ENCODE data around the gene PCDHGA1. TPM values are rescaled to one million over a fixed set of nuclear protein-coding genes. Genes with fewer than 3 reads are reported as not detected.

The PCDHGA1 gene
- total and polyA plus RNA-seq, 9 of the 15 experiments (the other 6 are each of a cell fraction or from before 2014, with no cell fraction given): 0.05 to 0.26 (median 0.18) TPM; not detected in 2

GRCh38 chr5:141517880-141518617 lies 187.7 kb downstream of the PCDHGA1 start:
- FAIRE-seq (no peak), ATAC-seq (no peak), DNase-seq (ENCODE audit: extremely low read depth in 1 of 4, low spot score in 3 of 4) (no peak)
- Histone ChIP-seq H3K9ac (ENCODE audit: insufficient read depth in 1 of 2, low read depth in 2 of 2, low read length in 2 of 2) (no peak overlapping the region), H3K4me1 (replicated peaks in 1 of 2; ENCODE audit: control insufficient read depth in 2 of 2, insufficient read depth in 2 of 2, low read length in 2 of 2) (peaks cover 6 to 7% of the 10 kb centered on the region in 2 experiments; a peak in 3 of 5 replicates), H2AFZ (ENCODE audit: low read depth, low read length) (no peak overlapping the region), H3K4me2 (ENCODE audit: insufficient read depth, low read length) (no peak overlapping the region), H3K79me2 (ENCODE audit: control insufficient read depth, insufficient read depth, low read length) (no peaks in the 10 kb centered on the region), H3K27ac (ENCODE audit: extremely low read depth, low read depth, low read length) (no peak overlapping the region), H3K27me3 (ENCODE audit: control insufficient read depth in 2 of 2, insufficient read depth in 2 of 2, low read length in 2 of 2) (no peaks in the 10 kb centered on the region), H3K4me3 (no peak overlapping the region), H3K9me3 (replicated peaks; ENCODE audit: control insufficient read depth, insufficient read depth, low read depth, low read length) (no peaks in the 10 kb centered on the region), H3K36me3 (ENCODE audit: control insufficient read depth, insufficient read depth, low read length) (peaks cover 97% of the 10 kb centered on the region), H4K20me1 (replicated peaks; ENCODE audit: control insufficient read depth, insufficient read depth, low read length) (no peaks in the 10 kb centered on the region), H3K9me1 (ENCODE audit: control insufficient read depth, insufficient read depth, low read length) (peaks cover 2% of the 10 kb centered on the region)
- BruUV-seq (replicated peaks): no TSS peak
- 86% methylated on average over 7 of the region's 11 CpGs for WGBS (ENCODE audit: insufficient coverage, low coverage, missing lambda C conversion rate)
- ChIA-PET POLR2A (interaction anchor here (0.7 to 1.1 kb wide), 2 partner anchors 12 to 163 kb away, joined by 3 to 5 read pairs; partner anchors contain the start of gene PCDHGA4), CTCF (ENCODE audit: low intra/inter-chr PET ratio) (no interaction called here)
- intact Hi-C loops (cut with micrococcal nuclease) (loop anchor here (10.0 kb wide), 1 partner anchor 283 kb away; no protein-coding TSS in a partner anchor), in situ Hi-C loops (cut with MboI) (no loop called here)
- TF ChIP-seq POLR2A (conservative IDR thresholded peaks at IDR 0.05) (no peak), BMI1 (IDR thresholded peaks at IDR 0.05; ENCODE audit: low read length) (no peak), JUN (IDR thresholded peaks at IDR 0.05; ENCODE audit: borderline replicate concordance, low read depth, low read length) (no peak), JUN (CRISPR knock-in tag; IDR thresholded peaks at IDR 0.05; ENCODE audit: borderline replicate concordance) (no peak), ZKSCAN3 (CRISPR knock-in tag; IDR thresholded peaks at IDR 0.05) (no peak), MAX (CRISPR knock-in tag; IDR thresholded peaks at IDR 0.05) (no peak), NCOA1 (IDR thresholded peaks at IDR 0.05; ENCODE audit: low read depth) (no peak), NCOA2 (IDR thresholded peaks at IDR 0.05; ENCODE audit: partially characterized antibody in 2 of 2) (no peak), USF1 (CRISPR knock-in tag; IDR thresholded peaks at IDR 0.05) (no peak), NCOR1 (IDR thresholded peaks at IDR 0.05) (no peak), EZH2 (IDR thresholded peaks at IDR 0.05; ENCODE audit: borderline replicate concordance, low read depth, low read length) (no peak), NELFE (IDR thresholded peaks at IDR 0.05; ENCODE audit: insufficient read depth, insufficient read length) (no peak), FIP1L1 (IDR thresholded peaks at IDR 0.05; ENCODE audit: low read depth, low read length, poor library complexity, severe bottlenecking) (no peak), JUND (IDR thresholded peaks at IDR 0.05; ENCODE audit: borderline replicate concordance, low read depth, low read length) (no peak), JUND (tag; IDR thresholded peaks at IDR 0.05; ENCODE audit: borderline replicate concordance, low read depth, low read length) (no peak), THRAP3 (IDR thresholded peaks at IDR 0.05; ENCODE audit: borderline replicate concordance) (no peak), PTRF (tag; IDR thresholded peaks at IDR 0.05) (no peak), POLR2B (IDR thresholded peaks at IDR 0.05; ENCODE audit: low read depth, partially characterized antibody) (no peak), TSHZ1 (CRISPR knock-in tag; IDR thresholded peaks at IDR 0.05) (no peak), NFYB (IDR thresholded peaks at IDR 0.05; ENCODE audit: extremely low read depth, insufficient read length) (no peak)

All from K562 (cell line).